ENCODE results near the gene ITCH. TPM values are rescaled to one million over a fixed set of nuclear protein-coding genes. Genes with fewer than 3 reads are reported as not detected.
"Not testable (repeated sequence)": the region's sequence is repeated elsewhere in the genome, so short reads cannot be mapped to it uniquely, and the experiment has no call there.

Gene ITCH
- total RNA-seq, 1 donor from 2014 or later: 66.3 TPM

DNA sequence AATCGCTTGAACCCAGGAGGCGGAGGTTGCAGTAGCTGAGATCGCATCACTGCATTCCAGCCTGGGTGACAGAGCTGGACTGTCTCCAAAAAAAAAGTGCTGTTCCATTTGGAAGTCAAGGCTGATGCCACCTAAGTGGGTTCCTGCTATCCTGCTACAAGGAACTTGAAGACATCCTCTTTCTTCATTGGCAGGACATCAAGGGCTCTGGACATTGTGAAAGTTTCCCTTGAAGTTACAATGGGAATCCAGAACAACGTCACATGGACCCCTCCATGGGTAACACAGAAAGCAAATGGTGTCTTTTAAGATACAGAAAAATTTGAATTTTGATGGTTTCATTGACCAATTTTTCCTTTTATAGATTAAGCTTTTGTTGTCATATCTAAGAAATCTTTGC lies 15.5 kb upstream of the ITCH start:
- ATAC-seq (ENCODE audit: low read depth) (no peak), DNase-seq (no peak)
- H3K4me1 Mint-ChIP-seq: no peaks in the 10 kb centered on the region
- H3K27me3 Mint-ChIP-seq: no peaks in the 10 kb centered on the region
- TF ChIP-seq, protein P1, sequence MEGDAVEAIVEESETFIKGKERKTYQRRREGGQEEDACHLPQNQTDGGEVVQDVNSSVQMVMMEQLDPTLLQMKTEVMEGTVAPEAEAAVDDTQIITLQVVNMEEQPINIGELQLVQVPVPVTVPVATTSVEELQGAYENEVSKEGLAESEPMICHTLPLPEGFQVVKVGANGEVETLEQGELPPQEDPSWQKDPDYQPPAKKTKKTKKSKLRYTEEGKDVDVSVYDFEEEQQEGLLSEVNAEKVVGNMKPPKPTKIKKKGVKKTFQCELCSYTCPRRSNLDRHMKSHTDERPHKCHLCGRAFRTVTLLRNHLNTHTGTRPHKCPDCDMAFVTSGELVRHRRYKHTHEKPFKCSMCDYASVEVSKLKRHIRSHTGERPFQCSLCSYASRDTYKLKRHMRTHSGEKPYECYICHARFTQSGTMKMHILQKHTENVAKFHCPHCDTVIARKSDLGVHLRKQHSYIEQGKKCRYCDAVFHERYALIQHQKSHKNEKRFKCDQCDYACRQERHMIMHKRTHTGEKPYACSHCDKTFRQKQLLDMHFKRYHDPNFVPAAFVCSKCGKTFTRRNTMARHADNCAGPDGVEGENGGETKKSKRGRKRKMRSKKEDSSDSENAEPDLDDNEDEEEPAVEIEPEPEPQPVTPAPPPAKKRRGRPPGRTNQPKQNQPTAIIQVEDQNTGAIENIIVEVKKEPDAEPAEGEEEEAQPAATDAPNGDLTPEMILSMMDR (IDR thresholded peaks at IDR 0.05): no peak
- intact Hi-C loops (cut with micrococcal nuclease): no loop called here
- ChIA-PET CTCF (no interaction called here), POLR2A (no interaction called here)
- H3K36me3 Mint-ChIP-seq (ENCODE audit: low read depth): no peaks in the 10 kb centered on the region
- no peak overlapping the region for H3K4me3 Mint-ChIP-seq
- no peaks in the 10 kb centered on the region for H3K9me3 Mint-ChIP-seq
- no peak overlapping the region for H3K27ac Mint-ChIP-seq

DNA sequence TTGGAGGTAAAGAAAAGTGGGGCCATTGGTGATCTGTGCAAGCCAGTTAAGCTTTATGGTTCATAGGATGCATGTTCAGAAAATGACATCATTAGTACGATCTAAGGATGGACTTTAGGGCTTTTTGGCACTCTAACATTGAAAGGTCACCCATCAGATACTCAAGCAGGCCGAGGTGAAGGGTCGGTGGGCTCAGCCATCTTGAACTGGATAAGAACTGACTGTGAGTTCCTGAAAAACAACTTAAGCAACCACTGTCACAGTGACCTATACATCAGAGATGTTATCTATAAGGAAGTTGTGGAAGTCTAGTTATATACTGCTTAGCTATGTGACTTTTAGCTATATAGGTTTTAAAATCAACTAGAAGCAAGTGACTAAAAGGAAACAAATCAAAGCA lies 13.0 kb upstream of the ITCH start:
- POLR2A ChIA-PET: no interaction called here
- Mint-ChIP-seq H3K4me1 (no peaks in the 10 kb centered on the region), H3K9me3 (no peaks in the 10 kb centered on the region), H3K36me3 (ENCODE audit: low read depth) (no peaks in the 10 kb centered on the region), H3K27me3 (no peaks in the 10 kb centered on the region), H3K4me3 (no peak overlapping the region), H3K27ac (no peak overlapping the region)
- TF ChIP-seq, protein P1 (IDR thresholded peaks at IDR 0.05): no peak
- CTCF ChIA-PET: no interaction called here
- DNase-seq (no peak), ATAC-seq (ENCODE audit: low read depth) (no peak)
- intact Hi-C loops (cut with micrococcal nuclease): no loop called here

DNA sequence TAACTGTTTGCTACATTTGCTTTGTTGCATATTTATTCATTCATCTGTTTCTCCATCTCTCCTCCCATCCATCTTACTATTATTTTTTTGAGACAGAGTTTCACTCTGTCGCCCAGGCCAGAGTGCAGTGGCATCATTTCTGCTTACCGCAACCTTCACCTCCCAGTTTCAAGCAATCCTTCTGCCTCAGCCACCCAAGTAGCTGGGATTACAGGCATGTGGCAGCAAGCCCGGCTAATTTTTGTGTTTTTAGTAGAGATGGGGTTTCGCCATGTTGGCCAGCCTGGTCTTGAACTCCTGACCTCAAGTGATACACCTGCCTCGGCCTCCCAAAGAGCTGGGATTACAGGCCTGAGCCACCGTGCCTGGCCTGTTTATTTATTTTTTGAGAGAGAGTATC lies 9.6 kb upstream of the ITCH start:
- POLR2A ChIA-PET; intact Hi-C loops (cut with micrococcal nuclease); H3K36me3 Mint-ChIP-seq (ENCODE audit: low read depth); DNase-seq; H3K9me3 Mint-ChIP-seq; H3K27me3 Mint-ChIP-seq; H3K4me3 Mint-ChIP-seq; ATAC-seq (ENCODE audit: low read depth); H3K4me1 Mint-ChIP-seq; H3K27ac Mint-ChIP-seq: not testable (repeated sequence)
- CTCF ChIA-PET: interaction anchor here (0.9 kb wide), 1 partner anchor 33 kb away, joined by 3 read pairs; no protein-coding TSS in a partner anchor

DNA sequence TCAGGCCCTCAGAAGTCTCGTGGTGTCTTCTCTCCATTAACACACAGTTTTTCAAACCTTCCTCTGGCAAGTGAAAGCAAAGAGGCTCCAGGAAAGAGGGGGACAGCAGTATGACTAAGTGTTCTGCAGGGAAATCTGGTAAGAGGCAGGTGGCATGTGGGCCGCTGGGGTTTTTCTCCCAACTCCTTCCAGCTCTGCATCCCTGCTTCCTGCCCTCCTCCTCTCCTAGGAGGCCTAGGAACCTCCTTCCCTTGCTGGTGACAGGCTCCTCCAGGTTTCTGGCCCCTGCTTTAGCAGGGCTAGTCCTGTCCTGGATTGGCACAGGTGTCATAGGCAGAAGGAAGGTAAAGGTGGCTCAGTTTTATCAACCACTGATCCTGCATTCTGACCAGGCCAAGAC lies 7.6 kb upstream of the ITCH start:
- DNase-seq: no peak
- Mint-ChIP-seq H3K27me3 (peaks cover 1% of the 10 kb centered on the region), H3K4me3 (no peak overlapping the region), H3K36me3 (ENCODE audit: low read depth) (no peaks in the 10 kb centered on the region), H3K9me3 (no peaks in the 10 kb centered on the region), H3K4me1 (no peaks in the 10 kb centered on the region), H3K27ac (no peak overlapping the region)
- intact Hi-C loops (cut with micrococcal nuclease): no loop called here
- TF ChIP-seq, protein P1 (IDR thresholded peaks at IDR 0.05): no peak
- CTCF ChIA-PET: no interaction called here
- POLR2A ChIA-PET: no interaction called here
- no peak for ATAC-seq (ENCODE audit: low read depth)

DNA sequence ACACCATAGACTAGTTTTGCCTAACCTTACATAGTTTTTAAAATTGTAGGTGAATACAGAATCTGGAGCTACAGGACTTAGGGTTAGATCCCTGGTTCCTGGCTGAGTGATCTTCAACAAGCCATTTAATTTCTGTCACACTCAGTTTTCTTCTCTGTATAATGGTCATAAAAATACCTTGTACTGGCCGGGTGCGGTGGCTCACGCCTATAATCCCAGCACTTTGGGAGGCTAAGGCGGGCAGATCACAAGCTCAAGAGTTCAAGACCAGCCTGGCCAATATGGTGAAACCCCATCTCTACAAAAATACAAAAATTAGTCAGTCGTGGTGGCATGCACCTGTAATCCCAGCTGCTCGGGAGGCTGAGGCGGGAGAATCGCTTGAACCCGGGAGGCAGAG lies 3.3 kb upstream of the ITCH start:
- intact Hi-C loops (cut with micrococcal nuclease): loop anchor here (5.0 to 10.0 kb wide), 2 partner anchors 465 to 1598 kb away; partner anchors contain the start of gene NCOA6
- ATAC-seq (ENCODE audit: low read depth); H3K27me3 Mint-ChIP-seq; H3K27ac Mint-ChIP-seq; H3K36me3 Mint-ChIP-seq (ENCODE audit: low read depth); H3K9me3 Mint-ChIP-seq; H3K4me3 Mint-ChIP-seq; DNase-seq; POLR2A ChIA-PET: not testable (repeated sequence)
- peaks cover 16% of the 10 kb centered on the region for H3K4me1 Mint-ChIP-seq
- CTCF ChIA-PET: interaction anchor here (0.7 kb wide), 1 partner anchor 1068 kb away, joined by 3 read pairs; no protein-coding TSS in a partner anchor

DNA sequence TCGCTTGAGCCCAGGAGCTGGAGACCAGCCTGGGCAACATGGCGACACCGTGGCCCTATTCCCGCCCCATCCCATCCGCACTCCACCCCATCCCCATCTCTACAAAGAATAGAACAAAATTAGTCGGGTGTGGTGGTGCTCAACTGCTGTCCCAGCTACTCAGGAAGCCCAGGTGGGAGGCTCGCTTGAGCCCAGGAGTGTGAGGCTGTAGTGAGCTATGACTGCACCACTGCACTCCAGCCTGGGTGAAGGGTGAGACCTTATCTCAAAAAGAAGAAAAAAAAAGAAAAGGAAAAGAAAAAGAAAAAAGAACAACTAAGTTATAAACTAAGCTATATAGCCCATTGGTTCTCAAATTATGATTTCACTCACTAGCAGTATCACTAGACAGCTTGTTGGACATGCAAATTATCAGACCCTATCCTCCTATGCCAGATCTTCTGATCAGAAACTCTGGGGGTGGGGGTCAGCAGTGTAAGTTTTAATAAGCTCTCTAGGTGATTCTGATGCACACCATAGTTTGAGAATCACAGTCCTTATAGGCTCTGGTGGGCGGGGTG lies 491 bp upstream of the ITCH start:
- Mint-ChIP-seq H3K4me3 (peak overlapping the region; percentile 100), H3K9me3 (no peaks in the 10 kb centered on the region)
- peak; percentile 6 for ATAC-seq (ENCODE audit: low read depth)

More for the DNA sequence above, 491 bp upstream of the ITCH start:
- Mint-ChIP-seq H3K36me3 (ENCODE audit: low read depth) (peaks cover 16% of the 10 kb centered on the region), H3K27me3 (peaks cover 1% of the 10 kb centered on the region), H3K27ac (peak overlapping the region; percentile 99), H3K4me1 (peaks cover 38% of the 10 kb centered on the region)
- intact Hi-C loops (cut with micrococcal nuclease): loop anchor here (1.0 to 10.0 kb wide), 8 partner anchors 14 to 1595 kb away; partner anchors contain the start of genes AHCY, DYNLRB1, NCOA6 and PIGU
- TF ChIP-seq, protein P1 (IDR thresholded peaks at IDR 0.05): no peak
- ChIA-PET CTCF (interaction anchor here (1.9 kb wide), 1 partner anchor 50 kb away, joined by 17 read pairs; no protein-coding TSS in a partner anchor), POLR2A (interaction anchor here (0.6 to 2.0 kb wide), 15 partner anchors 9 to 551 kb away, joined by 3 to 17 read pairs (median 5); partner anchors contain the start of genes AHCY, DYNLRB1, EIF2S2 and PIGU)
- DNase-seq: no peak
